22Rv1 (cell line): Measurements from ENCODE around the gene AHCYL1.

ENCODE experiments used
- ZFX ChIP-seq: fragments of 450-650 bp; IDR thresholded peaks from 2 replicates; pipeline ENCODE4 v1.6.1; 2017; ENCODE audit warnings: antibody characterized with exemption, borderline replicate concordance
- TF ChIP-seq, protein P1 (sequence below): fragments of 450-650 bp; IDR thresholded peaks from 2 replicates; pipeline ENCODE4 v1.5.1; 2017; ENCODE audit warnings: mild to moderate bottlenecking

DNA sequence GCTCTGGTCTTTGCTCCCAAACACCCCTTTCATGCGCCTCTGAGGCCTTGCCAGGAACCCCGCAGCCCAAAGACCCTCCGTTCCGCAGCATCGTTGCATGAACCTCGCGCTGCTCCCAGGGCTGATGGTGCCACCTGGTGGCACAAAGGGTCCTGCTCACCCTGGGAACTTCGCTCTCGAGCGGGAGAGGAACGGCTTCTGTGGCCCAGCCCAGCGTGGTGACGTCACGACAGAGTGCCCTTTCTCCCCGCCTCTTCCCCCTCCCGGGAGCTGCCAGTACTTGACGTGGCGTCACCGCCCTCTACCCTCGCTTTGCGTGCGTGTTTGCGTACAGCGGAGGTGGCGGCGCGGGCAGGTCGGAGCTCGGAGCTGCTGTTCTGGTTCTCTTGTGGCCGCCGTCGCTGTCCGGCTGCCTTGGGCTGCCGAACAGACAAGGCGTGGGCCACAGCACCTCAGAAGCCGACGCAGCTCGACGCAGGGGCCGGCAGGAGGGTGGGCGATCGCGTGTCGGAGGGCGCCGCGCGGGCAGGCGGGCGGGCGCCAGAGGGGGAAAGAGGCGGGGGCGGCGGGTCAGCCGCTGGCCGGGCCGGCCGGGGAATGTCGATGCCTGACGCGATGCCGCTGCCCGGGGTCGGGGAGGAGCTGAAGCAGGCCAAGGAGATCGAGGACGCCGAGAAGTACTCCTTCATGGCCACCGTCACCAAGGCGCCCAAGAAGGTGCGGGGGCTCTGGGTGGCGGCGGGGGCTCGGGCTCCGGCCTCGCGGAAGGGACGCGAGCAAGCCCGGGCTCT lies at the start of gene AHCYL1:
- TF ChIP-seq, protein P1, sequence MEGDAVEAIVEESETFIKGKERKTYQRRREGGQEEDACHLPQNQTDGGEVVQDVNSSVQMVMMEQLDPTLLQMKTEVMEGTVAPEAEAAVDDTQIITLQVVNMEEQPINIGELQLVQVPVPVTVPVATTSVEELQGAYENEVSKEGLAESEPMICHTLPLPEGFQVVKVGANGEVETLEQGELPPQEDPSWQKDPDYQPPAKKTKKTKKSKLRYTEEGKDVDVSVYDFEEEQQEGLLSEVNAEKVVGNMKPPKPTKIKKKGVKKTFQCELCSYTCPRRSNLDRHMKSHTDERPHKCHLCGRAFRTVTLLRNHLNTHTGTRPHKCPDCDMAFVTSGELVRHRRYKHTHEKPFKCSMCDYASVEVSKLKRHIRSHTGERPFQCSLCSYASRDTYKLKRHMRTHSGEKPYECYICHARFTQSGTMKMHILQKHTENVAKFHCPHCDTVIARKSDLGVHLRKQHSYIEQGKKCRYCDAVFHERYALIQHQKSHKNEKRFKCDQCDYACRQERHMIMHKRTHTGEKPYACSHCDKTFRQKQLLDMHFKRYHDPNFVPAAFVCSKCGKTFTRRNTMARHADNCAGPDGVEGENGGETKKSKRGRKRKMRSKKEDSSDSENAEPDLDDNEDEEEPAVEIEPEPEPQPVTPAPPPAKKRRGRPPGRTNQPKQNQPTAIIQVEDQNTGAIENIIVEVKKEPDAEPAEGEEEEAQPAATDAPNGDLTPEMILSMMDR: peak; percentile 93
- no peak for TF ChIP-seq ZFX
